Duodenal mucosa (tissue), 2 donors: ENCODE results near the gene LHFPL6.

ENCODE experiments used
- H3K27ac ChIP-seq: one replicate; pipeline ENCODE4 v1.7.0; 2013; ENCODE audit warnings: low read depth, low read length
- H3K27me3 ChIP-seq, 2 donors: one replicate each; pipeline ENCODE4 v1.7.0; 2013; ENCODE audit warnings: low read length in 2 of 2, control low read depth in 1 of 2; ENCODE audit not compliant: insufficient read depth in 2 of 2, control insufficient read depth in 1 of 2
- H3K36me3 ChIP-seq, 2 donors: one replicate each; pipeline ENCODE4 v1.7.0; 2013; ENCODE audit warnings: low read length in 2 of 2, control low read depth in 1 of 2; ENCODE audit not compliant: insufficient read depth in 2 of 2, control insufficient read depth in 1 of 2
- H3K4me1 ChIP-seq, 2 donors: one replicate each; pipeline ENCODE4 v1.7.0; 2013; ENCODE audit warnings: low read length in 2 of 2, control low read depth in 1 of 2; ENCODE audit not compliant: insufficient read depth in 2 of 2, control insufficient read depth in 1 of 2
- H3K4me3 ChIP-seq, 2 donors: one replicate each; pipeline ENCODE4 v1.7.0; 2013; ENCODE audit warnings: low read length in 2 of 2, low read depth in 1 of 2
- H3K9ac ChIP-seq, 2 donors: one replicate each; pipeline ENCODE4 v1.7.0; 2013; ENCODE audit warnings: low read length in 2 of 2, low read depth in 1 of 2
- H3K9me3 ChIP-seq, 2 donors: one replicate each; pipeline ENCODE4 v1.7.0; 2013; ENCODE audit warnings: low read length in 2 of 2, control low read depth in 1 of 2; ENCODE audit not compliant: control insufficient read depth in 1 of 2

The LHFPL6 gene

GRCh38 chr13:39414339-39414738 lies 188.7 kb downstream of the LHFPL6 start:
- Histone ChIP-seq H3K36me3 (no peaks in the 10 kb centered on the region), H3K9me3 (no peaks in the 10 kb centered on the region), H3K27ac (no peak overlapping the region), H3K9ac (no peak overlapping the region), H3K4me1 (peaks cover 4 to 11% of the 10 kb centered on the region in 2 donors), H3K27me3 (no peaks in the 10 kb centered on the region), H3K4me3 (no peak overlapping the region)

GRCh38 chr13:39411511-39411910 lies 191.5 kb downstream of the LHFPL6 start:
- Histone ChIP-seq H3K36me3 (no peaks in the 10 kb centered on the region), H3K27ac (no peak overlapping the region), H3K9ac (no peak overlapping the region), H3K9me3 (no peaks in the 10 kb centered on the region), H3K4me1 (peaks cover 4 to 11% of the 10 kb centered on the region in 2 donors), H3K4me3 (no peak overlapping the region), H3K27me3 (no peaks in the 10 kb centered on the region)

- Histone ChIP-seq H3K9me3 (no peaks in the 10 kb centered on the region), H3K4me3 (no peak overlapping the region), H3K36me3 (no peaks in the 10 kb centered on the region), H3K9ac (no peak overlapping the region), H3K27me3 (no peaks in the 10 kb centered on the region), H3K4me1 (peaks cover 4 to 11% of the 10 kb centered on the region in 2 donors), H3K27ac (no peak overlapping the region)
Measured at GRCh38 chr13:39410964-39411363, 192.0 kb downstream of the LHFPL6 start.

DNA sequence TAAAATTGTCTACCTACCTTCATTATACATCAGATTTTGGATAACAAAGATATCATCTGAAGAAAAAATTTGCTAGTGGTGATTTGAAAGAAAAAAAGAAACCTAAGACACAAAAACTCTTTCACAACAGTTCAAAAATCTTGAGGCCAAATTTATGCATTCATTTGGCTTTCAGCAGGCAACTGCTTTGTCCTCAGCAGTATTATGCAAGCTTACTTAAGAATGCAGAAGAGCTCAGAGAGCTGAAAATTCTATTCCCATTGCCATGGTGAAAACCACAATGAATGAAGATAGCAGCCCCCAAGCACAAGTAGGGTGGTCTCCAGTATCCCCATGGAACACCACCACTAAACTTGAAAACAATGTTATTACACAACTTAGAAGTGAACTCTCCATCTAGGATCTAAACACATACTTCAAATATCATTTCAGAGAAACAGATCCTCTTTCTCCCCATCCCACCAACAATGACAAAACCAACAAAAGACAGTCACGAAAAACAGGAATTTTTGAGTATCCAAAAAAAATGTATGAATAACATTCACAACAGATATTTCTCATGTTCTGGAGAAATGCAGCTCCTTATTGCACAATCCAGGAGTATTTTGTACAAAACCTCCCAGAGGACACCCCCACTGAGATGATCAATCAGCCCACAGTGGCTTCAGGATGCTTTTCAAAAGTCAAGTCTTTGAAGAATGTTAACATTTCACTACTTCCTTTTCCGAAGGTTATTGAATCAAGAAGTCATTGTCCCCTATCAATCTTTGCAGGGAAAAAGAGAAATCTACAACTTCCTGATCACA lies 192.7 kb downstream of the LHFPL6 start:
- H3K9ac ChIP-seq = no peak overlapping the region
- H3K27ac ChIP-seq = no peak overlapping the region
- no peaks in the 10 kb centered on the region for H3K27me3 ChIP-seq
- H3K36me3 ChIP-seq = no peaks in the 10 kb centered on the region
- no peak overlapping the region for H3K4me3 ChIP-seq
- no peaks in the 10 kb centered on the region for H3K9me3 ChIP-seq
- peaks cover 4 to 11% of the 10 kb centered on the region in 2 donors for H3K4me1 ChIP-seq

DNA sequence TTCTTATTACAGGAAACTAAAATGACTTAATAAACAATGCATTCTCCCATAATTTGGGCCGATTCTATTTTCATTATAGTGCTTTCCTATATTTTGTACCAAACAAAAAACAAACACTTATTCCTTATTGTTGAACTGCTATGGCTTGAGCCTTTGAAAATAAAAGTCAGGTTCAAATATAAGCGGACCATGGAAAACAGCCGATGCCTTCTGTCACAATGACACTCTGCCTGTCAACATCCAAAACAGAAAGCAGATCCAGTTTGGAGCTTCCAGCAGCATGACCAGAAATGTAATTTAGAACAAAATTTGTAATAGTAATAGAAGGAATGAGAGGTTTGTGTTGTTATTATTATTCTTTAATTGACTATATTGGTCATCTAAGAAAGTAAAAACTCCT lies 194.5 kb downstream of the LHFPL6 start:
- H3K27me3 ChIP-seq = no peaks in the 10 kb centered on the region
- no peak overlapping the region for H3K27ac ChIP-seq
- H3K4me1 ChIP-seq = peaks cover 0 to 4% of the 10 kb centered on the region in 2 donors

DNA sequence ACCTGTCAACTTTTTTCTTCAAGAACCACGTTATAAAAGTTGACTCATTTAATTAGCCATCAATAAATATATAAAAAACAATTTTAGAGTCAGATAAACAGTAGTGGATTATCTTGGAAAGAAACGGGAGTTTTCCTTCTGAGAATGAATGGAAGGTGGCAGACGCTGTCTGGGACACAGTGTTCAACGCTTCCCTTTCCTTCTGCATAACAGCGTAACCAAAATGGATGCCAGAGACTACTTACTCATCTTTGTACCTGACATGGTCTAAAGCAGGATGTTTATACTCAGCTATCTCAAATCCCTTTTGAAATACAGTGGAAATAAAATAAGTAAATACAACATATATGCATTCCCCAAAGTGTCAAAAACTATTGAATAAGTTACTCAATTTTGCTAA lies 195.2 kb downstream of the LHFPL6 start:
- Histone ChIP-seq H3K9ac (no peak overlapping the region), H3K36me3 (no peaks in the 10 kb centered on the region), H3K4me3 (no peak overlapping the region), H3K27me3 (no peaks in the 10 kb centered on the region), H3K27ac (no peak overlapping the region), H3K9me3 (no peaks in the 10 kb centered on the region), H3K4me1 (peaks cover 0 to 4% of the 10 kb centered on the region in 2 donors)

More for the DNA sequence above, 194.5 kb downstream of the LHFPL6 start:
- no peaks in the 10 kb centered on the region for H3K9me3 ChIP-seq
- H3K9ac ChIP-seq = no peak overlapping the region
- no peaks in the 10 kb centered on the region for H3K36me3 ChIP-seq
- no peak overlapping the region for H3K4me3 ChIP-seq

DNA sequence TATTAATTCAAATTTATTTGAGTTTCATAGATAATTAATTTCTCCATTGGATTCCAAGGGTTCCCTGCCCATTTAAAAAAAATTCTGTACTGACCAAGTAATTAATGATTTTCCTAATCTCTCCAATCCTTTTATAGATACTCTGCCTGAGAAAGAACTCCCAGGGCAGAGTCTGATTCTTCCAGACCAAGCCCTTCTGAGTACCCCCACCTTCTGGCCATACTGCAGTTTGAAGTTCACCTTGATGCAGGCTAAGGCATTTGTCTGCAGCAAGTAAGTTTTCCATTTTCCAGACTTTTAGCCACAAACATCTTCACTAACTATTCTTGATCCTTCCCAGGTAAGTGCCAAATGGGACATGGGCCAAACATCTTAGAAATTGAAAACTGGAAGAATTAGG lies 195.9 kb downstream of the LHFPL6 start:
- Histone ChIP-seq H3K4me1 (peaks cover 0 to 4% of the 10 kb centered on the region in 2 donors), H3K27me3 (no peaks in the 10 kb centered on the region), H3K27ac (no peak overlapping the region), H3K36me3 (no peaks in the 10 kb centered on the region), H3K4me3 (no peak overlapping the region), H3K9ac (no peak overlapping the region), H3K9me3 (no peaks in the 10 kb centered on the region)

- H3K27me3 ChIP-seq = no peaks in the 10 kb centered on the region
- H3K4me1 ChIP-seq = peaks cover 0 to 4% of the 10 kb centered on the region in 2 donors
- no peaks in the 10 kb centered on the region for H3K9me3 ChIP-seq
- no peak overlapping the region for H3K27ac ChIP-seq
- no peaks in the 10 kb centered on the region for H3K36me3 ChIP-seq
- no peak overlapping the region for H3K9ac ChIP-seq
- no peak overlapping the region for H3K4me3 ChIP-seq
Measured at GRCh38 chr13:39406688-39407087, 196.3 kb downstream of the LHFPL6 start.

DNA sequence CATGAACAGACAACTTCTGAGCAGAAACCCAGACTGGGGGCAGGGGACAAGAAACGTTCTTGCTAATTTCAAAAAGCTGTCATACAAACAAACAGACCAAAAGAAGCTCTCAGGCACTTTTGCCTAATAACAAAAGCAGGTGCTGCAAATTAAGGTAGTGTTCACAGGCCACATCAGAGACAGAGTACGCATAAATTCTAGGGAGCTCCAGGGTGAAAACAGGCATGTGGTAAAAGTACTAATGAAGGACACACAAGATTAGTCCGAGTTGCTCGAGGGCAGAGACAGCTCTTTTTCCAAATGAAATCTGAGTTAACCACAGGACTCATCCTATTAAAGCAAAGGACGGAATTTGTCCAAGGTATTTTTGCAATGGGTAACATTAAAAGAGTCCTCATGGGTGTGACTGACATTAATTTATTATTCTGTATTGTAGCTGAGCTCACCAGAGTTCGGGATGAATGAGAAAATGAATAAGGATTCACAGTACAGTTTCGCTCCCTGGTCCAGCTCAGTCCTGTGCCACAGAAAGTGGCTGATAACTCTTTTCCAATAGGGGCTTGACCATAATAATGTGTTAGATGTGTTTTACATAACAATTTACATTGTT lies 197.3 kb downstream of the LHFPL6 start:
- H3K36me3 ChIP-seq = no peaks in the 10 kb centered on the region
- peaks cover 0 to 4% of the 10 kb centered on the region in 2 donors for H3K4me1 ChIP-seq
- no peaks in the 10 kb centered on the region for H3K9me3 ChIP-seq
- no peak overlapping the region for H3K27ac ChIP-seq
- H3K9ac ChIP-seq = no peak overlapping the region
- H3K27me3 ChIP-seq = no peaks in the 10 kb centered on the region
- H3K4me3 ChIP-seq = no peak overlapping the region

- Histone ChIP-seq H3K36me3 (no peaks in the 10 kb centered on the region), H3K9ac (no peak overlapping the region), H3K4me1 (peaks cover 0 to 4% of the 10 kb centered on the region in 2 donors), H3K4me3 (no peak overlapping the region), H3K27ac (no peak overlapping the region), H3K9me3 (no peaks in the 10 kb centered on the region), H3K27me3 (no peaks in the 10 kb centered on the region)
Measured at GRCh38 chr13:39405107-39405506, 197.9 kb downstream of the LHFPL6 start.
